MM.1S (cell line): ENCODE data around the gene CTNNA3.

Source experiments
- CTCF ChIP-seq: fragments of 300-600 bp; sonication (generic); IDR thresholded peaks from 2 replicates; pipeline ENCODE4 v1.5.1; 2016; ENCODE audit warnings: antibody characterized with exemption, low read length, mixed read lengths
- EZH2 ChIP-seq: fragments of 300-600 bp; sonication (generic); optimal IDR thresholded peaks from 2 replicates; pipeline ENCODE3; 2017; ENCODE audit warnings: low read depth, mild to moderate bottlenecking, antibody characterized with exemption, low read length, mixed read lengths

DNA sequence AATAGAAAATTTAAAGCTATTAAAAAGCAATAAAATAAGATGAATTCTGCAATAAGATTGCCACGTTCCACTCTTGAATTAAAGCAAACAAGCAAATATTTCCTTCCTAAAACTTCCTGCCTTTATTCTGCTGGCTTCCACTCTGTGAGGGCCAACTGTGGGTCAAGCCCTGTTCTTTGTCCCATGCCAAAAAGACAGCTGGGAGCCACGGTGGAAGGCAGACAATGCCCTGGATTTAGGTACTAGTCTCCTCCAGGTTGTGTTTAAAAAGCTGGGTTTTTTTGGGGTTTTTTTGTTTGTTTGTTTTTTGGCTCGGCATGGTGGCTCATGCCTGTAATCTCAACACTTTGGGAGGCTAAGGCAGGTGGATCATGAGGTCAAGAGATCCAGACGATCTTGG is 731.0 kb downstream of the CTNNA3 start:
- TF ChIP-seq CTCF (no peak), EZH2 (no peak)
